ENCODE measurements around the gene LZIC.

Gene LZIC

GRCh38 chr1:9910076-9910422 is 33.1 kb downstream of the LZIC start, which contains the start of gene CTNNBIP1:
CTNNBIP1 (minus strand) TSS chr1:9910269; CDS start chr1:9872064, 38,205 bp downstream.
- DNase-seq = no peak

GRCh38 chr1:9909234-9910046 is 33.8 kb downstream of the LZIC start:
- DNase-seq = peak; percentile 33

- DNase-seq = no peak
Measured at GRCh38 chr1:9908871-9909233, 34.3 kb downstream of the LZIC start.

- no peak for DNase-seq
Measured at GRCh38 chr1:9907441-9907840, 35.8 kb downstream of the LZIC start.

- no peak for DNase-seq
Measured at GRCh38 chr1:9906466-9906865, 36.7 kb downstream of the LZIC start.

GRCh38 chr1:9905010-9905409 is 38.2 kb downstream of the LZIC start:
- DNase-seq = no peak

GRCh38 chr1:9904596-9904995 is 38.6 kb downstream of the LZIC start:
- DNase-seq = no peak

GRCh38 chr1:9903801-9904527 is 39.2 kb downstream of the LZIC start:
- no peak for DNase-seq

- DNase-seq = no peak
Measured at GRCh38 chr1:9902060-9902452, 41.1 kb downstream of the LZIC start.

GRCh38 chr1:9901148-9902059 is 41.8 kb downstream of the LZIC start:
- DNase-seq = no peak

- DNase-seq = no peak
Measured at GRCh38 chr1:9900142-9901043, 42.8 kb downstream of the LZIC start.

- DNase-seq = no peak
Measured at GRCh38 chr1:9894115-9894514, 49.1 kb downstream of the LZIC start.

- no peak for DNase-seq
Measured at GRCh38 chr1:9892563-9893528, 50.3 kb downstream of the LZIC start.

- DNase-seq = no peak
Measured at GRCh38 chr1:9891207-9891606, 52.0 kb downstream of the LZIC start.

- peak; percentile 38 for DNase-seq
Measured at GRCh38 chr1:9890224-9890731, 52.9 kb downstream of the LZIC start.

- no peak for DNase-seq
Measured at GRCh38 chr1:9889411-9889810, 53.8 kb downstream of the LZIC start.

- DNase-seq = no peak
Measured at GRCh38 chr1:9888886-9889285, 54.3 kb downstream of the LZIC start.

GRCh38 chr1:9887070-9887469 is 56.1 kb downstream of the LZIC start:
- no peak for DNase-seq

- DNase-seq = no peak
Measured at GRCh38 chr1:9886092-9886742, 57.0 kb downstream of the LZIC start.

- no peak for DNase-seq
Measured at GRCh38 chr1:9884805-9885204, 58.4 kb downstream of the LZIC start.
